Activated CD8-positive, alpha-beta T cell treated with anti-CD3 and anti-CD28 coated beads for 36 hours (primary cell): ENCODE data around the gene NAT9. TPM values are rescaled to one million over a fixed set of nuclear protein-coding genes. Genes with fewer than 3 reads are reported as not detected.

Experiments used
- ATAC-seq: fragments of 200-7000 bp; cut with Tn5 transposase; one replicate; pipeline ENCODE4 v1.10.0; 2021; ENCODE audit warnings: mild to moderate bottlenecking, moderate library complexity
- CTCF ChIA-PET: fragments of 350-600 bp; sonication (Branson Sonifier 250); formaldehyde crosslinking; loops from one replicate; lab custom pipeline; 2021; ENCODE audit warnings: antibody characterized with exemption; lab: Charles Lee
- POLR2A ChIA-PET: fragments of 350-600 bp; sonication (Branson Sonifier 250); formaldehyde crosslinking; loops from one replicate; lab custom pipeline; 2021; ENCODE audit warnings: antibody characterized with exemption; lab: Charles Lee
- DNase-seq: peaks from one replicate; pipeline ENCODE4 v3.0.0-alpha.2; 2020
- H3K27ac Mint-ChIP-seq: one replicate; pipeline ENCODE4 v1.8.0; 2021; ENCODE audit warnings: mild to moderate bottlenecking, mixed read lengths
- H3K27me3 Mint-ChIP-seq: one replicate; pipeline ENCODE4 v1.8.0; 2021; ENCODE audit warnings: mixed read lengths
- H3K36me3 Mint-ChIP-seq: one replicate; pipeline ENCODE4 v1.8.0; 2021; ENCODE audit warnings: low read depth, mixed read lengths
- H3K4me1 Mint-ChIP-seq: one replicate; pipeline ENCODE4 v1.8.0; 2021; ENCODE audit warnings: low read depth, mixed read lengths
- H3K4me3 Mint-ChIP-seq: one replicate; pipeline ENCODE4 v1.8.0; 2021; ENCODE audit warnings: mild to moderate bottlenecking, moderate library complexity, mixed read lengths
- H3K9me3 Mint-ChIP-seq: one replicate; pipeline ENCODE4 v1.8.0; 2021; ENCODE audit warnings: mixed read lengths
- CTCF ChIP-seq: fragments of 200-600 bp; IDR thresholded peaks from one replicate; pipeline ENCODE4 v1.8.0; 2022; ENCODE audit warnings: antibody characterized with exemption, mild to moderate bottlenecking
- intact Hi-C: fragments of 100-400 bp; cut with micrococcal nuclease; formaldehyde crosslinking; loops from one replicate; pipeline ENCODE4 v1.10.0; 2022
- total RNA-seq, 2 experiments: library from RNA; stranded (reverse); gene quantifications; one replicate each; pipeline ENCODE4 v1.2.3, GENCODE V29; 2021

Gene NAT9
- total RNA-seq, 2 experiments from 2014 or later, result 35.5 to 42.4 TPM

- H3K27me3 Mint-ChIP-seq, result no peaks in the 10 kb centered on the region
- no peak overlapping the region for H3K4me3 Mint-ChIP-seq
- H3K9me3 Mint-ChIP-seq, result no peaks in the 10 kb centered on the region
- no peak for TF ChIP-seq CTCF
- peaks cover 48% of the 10 kb centered on the region for H3K36me3 Mint-ChIP-seq
- ChIA-PET POLR2A (interaction anchor here (0.9 to 1.2 kb wide), 2 partner anchors 17 to 21 kb away, joined by 3 to 4 read pairs; no protein-coding TSS in a partner anchor), CTCF (interaction anchor here (0.6 to 8.6 kb wide), 7 partner anchors 8 to 98 kb away, joined by 3 to 98 read pairs (median 13); partner anchors contain the start of genes NAT9, NHERF1 and RAB37)
- H3K27ac Mint-ChIP-seq, result peak overlapping the region; percentile 65
- intact Hi-C loops, result no loop called here
- ATAC-seq, result peak; percentile 8
- peaks cover 75% of the 10 kb centered on the region for H3K4me1 Mint-ChIP-seq
- DNase-seq, result peak; percentile 58
Measured at GRCh38 chr17:74754832-74755231, 21.3 kb downstream of the NAT9 start.

GRCh38 chr17:74752822-74753401 lies 23.2 kb downstream of the NAT9 start:
- ATAC-seq (no peak), DNase-seq (no peak)
- Mint-ChIP-seq H3K4me1 (peaks cover 56% of the 10 kb centered on the region), H3K27ac (peak overlapping the region; percentile 86), H3K27me3 (no peaks in the 10 kb centered on the region), H3K9me3 (no peaks in the 10 kb centered on the region), H3K36me3 (peaks cover 52% of the 10 kb centered on the region), H3K4me3 (peak overlapping the region; percentile 85)
- ChIA-PET CTCF (interaction anchor here (0.8 to 7.9 kb wide), 6 partner anchors 7 to 96 kb away, joined by 3 to 56 read pairs (median 12); no protein-coding TSS in a partner anchor), POLR2A (interaction anchor here (0.8 to 3.0 kb wide), 2 partner anchors 11 to 26 kb away, joined by 4 to 13 read pairs; no protein-coding TSS in a partner anchor)
- intact Hi-C loops, result no loop called here
- TF ChIP-seq CTCF, result no peak

GRCh38 chr17:74752415-74752814 lies 23.7 kb downstream of the NAT9 start:
- no peaks in the 10 kb centered on the region for H3K9me3 Mint-ChIP-seq
- H3K4me3 Mint-ChIP-seq, result peak overlapping the region; percentile 85
- H3K27ac Mint-ChIP-seq, result peak overlapping the region; percentile 86
- ATAC-seq (no peak), DNase-seq (no peak)
- POLR2A ChIA-PET, result interaction anchor here (3.0 kb wide), 1 partner anchor 11 kb away, joined by 13 read pairs; no protein-coding TSS in a partner anchor
- no peak for TF ChIP-seq CTCF
- intact Hi-C loops, result no loop called here
- H3K27me3 Mint-ChIP-seq, result no peaks in the 10 kb centered on the region
- peaks cover 52% of the 10 kb centered on the region for H3K36me3 Mint-ChIP-seq
- peaks cover 53% of the 10 kb centered on the region for H3K4me1 Mint-ChIP-seq
- CTCF ChIA-PET, result interaction anchor here (1.1 to 7.9 kb wide), 6 partner anchors 8 to 95 kb away, joined by 3 to 56 read pairs (median 12); no protein-coding TSS in a partner anchor

- Mint-ChIP-seq H3K27ac (peak overlapping the region; percentile 86), H3K4me3 (peak overlapping the region; percentile 85), H3K27me3 (no peaks in the 10 kb centered on the region), H3K9me3 (no peaks in the 10 kb centered on the region), H3K36me3 (peaks cover 50% of the 10 kb centered on the region), H3K4me1 (peaks cover 49% of the 10 kb centered on the region)
- no peak for TF ChIP-seq CTCF
- DNase-seq (peak; percentile 47), ATAC-seq (no peak)
- ChIA-PET CTCF (interaction anchor here (1.0 to 7.9 kb wide), 10 partner anchors 7 to 93 kb away, joined by 3 to 98 read pairs (median 16); partner anchors contain the start of genes NAT9 and RAB37), POLR2A (interaction anchor here (0.5 to 5.5 kb wide), 13 partner anchors 9 to 42 kb away, joined by 3 to 35 read pairs (median 6); partner anchors contain the start of gene RAB37)
- intact Hi-C loops, result no loop called here
Measured at GRCh38 chr17:74750327-74751069, 25.6 kb downstream of the NAT9 start.
